ENCODE data around the gene NECAB2. TPM values are rescaled to one million over a fixed set of nuclear protein-coding genes. Genes with fewer than 3 reads are reported as not detected.

Gene NECAB2
- total RNA-seq, 3 donors from 2014 or later = 1.5 TPM; not detected in 2

- Histone ChIP-seq H3K27me3 (peaks cover 0 to 5% of the 10 kb centered on the region in 2 donors), H3K27ac (no peak overlapping the region), H3K9me3 (no peaks in the 10 kb centered on the region), H3K4me3 (no peak overlapping the region), H3K36me3 (no peaks in the 10 kb centered on the region), H3K4me1 (no peaks in the 10 kb centered on the region)
- intact Hi-C loops (cut with DNase I; ENCODE audit: low total_unique reads) = loop anchor here (5.0 to 10.0 kb wide), 2 partner anchors 217 to 1650 kb away; no protein-coding TSS in a partner anchor
- no peak for DNase-seq (ENCODE audit: low spot score in 2 of 2)
- TF ChIP-seq POLR2AphosphoS5 (IDR thresholded peaks at IDR 0.05) = no peak
- TF ChIP-seq POLR2A (IDR thresholded peaks at IDR 0.05) = no peak
- TF ChIP-seq CTCF (IDR thresholded peaks at IDR 0.05) = no peak
Observed at GRCh38 chr16:84041881-84042280, 73.8 kb downstream of the NECAB2 start.

GRCh38 chr16:84042308-84042878, 74.3 kb downstream of the NECAB2 start, which contains the start of gene SLC38A8:
SLC38A8 (minus strand) TSS chr16:84042795; CDS start chr16:84042157, 638 bp downstream.
- DNase-seq (ENCODE audit: low spot score in 2 of 2) = no peak
- intact Hi-C loops (cut with DNase I; ENCODE audit: low total_unique reads) = loop anchor here (5.0 to 10.0 kb wide), 2 partner anchors 218 to 1650 kb away; no protein-coding TSS in a partner anchor
- TF ChIP-seq POLR2AphosphoS5 (IDR thresholded peaks at IDR 0.05) (no peak), CTCF (IDR thresholded peaks at IDR 0.05) (no peak), POLR2A (IDR thresholded peaks at IDR 0.05) (no peak)

GRCh38 chr16:84042879-84043485, 74.9 kb downstream of the NECAB2 start:
- intact Hi-C loops (cut with DNase I; ENCODE audit: low total_unique reads) = loop anchor here (5.0 to 10.0 kb wide), 2 partner anchors 218 to 1649 kb away; no protein-coding TSS in a partner anchor
- Histone ChIP-seq H3K9me3 (no peaks in the 10 kb centered on the region), H3K4me3 (no peak overlapping the region), H3K27me3 (peaks cover 0 to 5% of the 10 kb centered on the region in 2 donors), H3K27ac (no peak overlapping the region), H3K4me1 (no peaks in the 10 kb centered on the region), H3K36me3 (no peaks in the 10 kb centered on the region)
- no peak for TF ChIP-seq CTCF (IDR thresholded peaks at IDR 0.05)
- no peak for TF ChIP-seq POLR2A (IDR thresholded peaks at IDR 0.05)
- TF ChIP-seq POLR2AphosphoS5 (IDR thresholded peaks at IDR 0.05) = no peak
- DNase-seq (ENCODE audit: low spot score in 2 of 2) = no peak

More at GRCh38 chr16:84042308-84042878, 74.3 kb downstream of the NECAB2 start, which contains the start of gene SLC38A8:
- Histone ChIP-seq H3K27ac (no peak within 1 kb of the TSS), H3K36me3 (no peaks in the 10 kb centered on the region), H3K4me3 (no peak within 1 kb of the TSS), H3K4me1 (no peaks in the 10 kb centered on the region), H3K27me3 (peaks cover 0 to 5% of the 10 kb centered on the region in 2 donors), H3K9me3 (no peaks in the 10 kb centered on the region)

GRCh38 chr16:84043486-84044117, 75.6 kb downstream of the NECAB2 start:
- Histone ChIP-seq H3K4me3 (no peak overlapping the region), H3K4me1 (no peaks in the 10 kb centered on the region), H3K27ac (no peak overlapping the region), H3K9me3 (no peaks in the 10 kb centered on the region), H3K27me3 (peaks cover 0 to 5% of the 10 kb centered on the region in 2 donors), H3K36me3 (no peaks in the 10 kb centered on the region)
- intact Hi-C loops (cut with DNase I; ENCODE audit: low total_unique reads) = loop anchor here (5.0 to 10.0 kb wide), 2 partner anchors 219 to 1649 kb away; no protein-coding TSS in a partner anchor
- DNase-seq (ENCODE audit: low spot score in 2 of 2) = no peak
- TF ChIP-seq POLR2A (IDR thresholded peaks at IDR 0.05) (no peak), CTCF (IDR thresholded peaks at IDR 0.05) (no peak)

GRCh38 chr16:84044118-84044488, 76.1 kb downstream of the NECAB2 start:
- intact Hi-C loops (cut with DNase I; ENCODE audit: low total_unique reads) = loop anchor here (5.0 to 10.0 kb wide), 2 partner anchors 219 to 1648 kb away; no protein-coding TSS in a partner anchor
- H3K27me3 ChIP-seq = peaks cover 0 to 5% of the 10 kb centered on the region in 2 donors
- no peak overlapping the region for H3K27ac ChIP-seq
- H3K4me3 ChIP-seq = no peak overlapping the region
- H3K9me3 ChIP-seq = no peaks in the 10 kb centered on the region
- DNase-seq (ENCODE audit: low spot score in 2 of 2) = no peak
- no peaks in the 10 kb centered on the region for H3K4me1 ChIP-seq
- TF ChIP-seq POLR2AphosphoS5 (IDR thresholded peaks at IDR 0.05) (no peak), POLR2A (IDR thresholded peaks at IDR 0.05) (no peak), CTCF (IDR thresholded peaks at IDR 0.05) (no peak)
- peaks cover 4% of the 10 kb centered on the region for H3K36me3 ChIP-seq
